Spleen (tissue), 11 donors: ENCODE results near the gene PRSS38. TPM values are rescaled to one million over a fixed set of nuclear protein-coding genes. Genes with fewer than 3 reads are reported as not detected.

Experiments used
- DNase-seq: peaks from one replicate; pipeline ENCODE4 v3.0.0-alpha.2; 2020
- H3K27ac ChIP-seq, 8 donors: fragments of 200-600 bp; sonication (generic) in 7 of 8; 1 replicate in 4 of 8; 2 replicates in 4 of 8; pipeline versions ENCODE4 v1.5.0 to v1.8.0; 2016 to 2021; ENCODE audit warnings: inconsistent platforms in 4 of 8, mild to moderate bottlenecking in 4 of 8, moderate library complexity in 1 of 8
- H3K27me3 ChIP-seq, 7 donors: fragments of 200-600 bp; sonication (generic) in 6 of 7; replicated peaks in 1 of 7; 1 replicate in 4 of 7; 2 replicates in 3 of 7; pipeline versions ENCODE4 v1.5.0 to v1.8.0; 2016 to 2021; ENCODE audit warnings: inconsistent platforms in 3 of 7, mild to moderate bottlenecking in 1 of 7
- H3K36me3 ChIP-seq, 6 donors: fragments of 200-600 bp; sonication (generic) in 5 of 6; 1 replicate in 4 of 6; 2 replicates in 2 of 6; pipeline versions ENCODE4 v1.5.0 to v1.8.0; 2016 to 2021; ENCODE audit warnings: inconsistent platforms in 2 of 6
- H3K4me1 ChIP-seq, 6 donors: fragments of 200-600 bp; sonication (generic) in 5 of 6; 1 replicate in 3 of 6; 2 replicates in 3 of 6; pipeline versions ENCODE4 v1.5.0 to v1.8.0; 2016 to 2021; ENCODE audit warnings: inconsistent platforms in 3 of 6
- H3K4me3 ChIP-seq, 8 donors: fragments of 200-600 bp; sonication (generic) in 7 of 8; 1 replicate in 4 of 8; 2 replicates in 4 of 8; pipeline versions ENCODE4 v1.5.0 to v1.8.0; 2016 to 2021; ENCODE audit warnings: inconsistent platforms in 4 of 8, mild to moderate bottlenecking in 4 of 8, moderate library complexity in 2 of 8
- H3K9me3 ChIP-seq, 8 donors: fragments of 200-600 bp; sonication (generic) in 7 of 8; 1 replicate in 4 of 8; 2 replicates in 4 of 8; pipeline versions ENCODE4 v1.5.0 to v1.8.0; 2016 to 2021; ENCODE audit warnings: inconsistent platforms in 4 of 8
- CTCF ChIP-seq, 11 experiments: fragments of 200-600 bp in 7 of 11; fragments of 450-650 bp in 4 of 11; sonication (generic) in 4 of 11; IDR thresholded peaks in 8 of 11; conservative IDR thresholded peaks in 3 of 11; 1 replicate in 7 of 11; 2 replicates in 4 of 11; pipeline versions ENCODE4 v1.4.0 to v1.8.0; 2016 to 2021; ENCODE audit warnings: antibody characterized with exemption in 11 of 11, inconsistent platforms in 4 of 11, mild to moderate bottlenecking in 1 of 11
- POLR2A ChIP-seq, 3 donors: fragments of 450-650 bp; IDR thresholded peaks; one replicate each; pipeline ENCODE4 v1.5.1; 2017; ENCODE audit warnings: antibody characterized with exemption in 3 of 3, mild to moderate bottlenecking in 1 of 3
- POLR2AphosphoS5 ChIP-seq, 3 donors: sonication (generic); formaldehyde crosslinking; IDR thresholded peaks; one replicate each; pipeline ENCODE4 v1.5.1; 2017; ENCODE audit warnings: antibody characterized with exemption in 3 of 3
- WGBS, 5 donors: extraction: QIAGEN DNeasy Blood & Tissue Kit in 3 of 5; methylation state at CpG; one replicate each; pipeline versions ENCODE4 v1.1.5 to v1.1.7; 2013 to 2018; 5-methylcytosine and 5-hydroxymethylcytosine counted together
- intact Hi-C: fragments of 100-400 bp; cut with DNase I; formaldehyde crosslinking; loops from one replicate; pipeline ENCODE4 v1.15.0; 2023; ENCODE audit warnings: low total_unique reads
- polyA plus RNA-seq, 3 donors: library from polyadenylated mRNA; stranded (reverse); fragments of 200-250 nt; gene quantifications; one replicate each; pipeline ENCODE4 v1.2.1, GENCODE V29; 2013
- total RNA-seq, 7 donors: library from RNA; depleted of rRNA in 3 of 7; stranded (reverse); fragments of >200 nt in 3 of 7; fragmentation: NEBNext Ultra II Directional in 4 of 7; extraction: Animal tissue kit (Norgen Biotek cat#: 25700) in 4 of 7; gene quantifications; one replicate each; pipeline versions ENCODE4 v1.1.0 to v1.2.1, GENCODE V29; 2016 to 2021
- donor health status: healthy with polysubstance abuse.
- donor health status: DM: no; HTN: no; CAD: no; lungs with moderate emphysema.
- donor health status: DM: no; HTN: no; CAD: no.
- donor health status: Bipolar disorder and iron deficiency.
- donor health status: healthy.
- donor health status: DM: no; HTN: no; CAD: no.
- donor health status: DM: yes; HTN: yes; CAD: no.

The PRSS38 gene
- total and polyA plus RNA-seq, 10 donors, result not detected

- no peaks in the 10 kb centered on the region for H3K9me3 ChIP-seq
- TF ChIP-seq POLR2A (IDR thresholded peaks at IDR 0.05), result no peak
- TF ChIP-seq CTCF (IDR thresholded peaks at IDR 0.05 in 8 of 11, conservative IDR thresholded peaks at IDR 0.05 in 3 of 11), result no peak
- TF ChIP-seq POLR2AphosphoS5 (IDR thresholded peaks at IDR 0.05), result no peak
- no peak for DNase-seq
- intact Hi-C loops, result no loop called here
- H3K4me1 ChIP-seq, result peaks cover 8 to 35% (median 22%) of the 10 kb centered on the region in 6 donors
- H3K27ac ChIP-seq, result no peak overlapping the region
- WGBS, 5 donors, result 83 to 87% (median 85%) methylated on average over 6 of the region's 6 CpGs
- H3K27me3 ChIP-seq, result peaks cover 0 to 27% (median 0%) of the 10 kb centered on the region in 7 donors
- H3K4me3 ChIP-seq, result no peak overlapping the region
- H3K36me3 ChIP-seq, result no peaks in the 10 kb centered on the region
Measured at GRCh38 chr1:227791425-227792143, 23.9 kb upstream of the PRSS38 start.

GRCh38 chr1:227792216-227793078 is 23.0 kb upstream of the PRSS38 start:
- Histone ChIP-seq H3K27me3 (peaks cover 0 to 18% (median 0%) of the 10 kb centered on the region in 7 donors), H3K4me3 (no peak overlapping the region), H3K27ac (no peak overlapping the region), H3K9me3 (no peaks in the 10 kb centered on the region), H3K36me3 (no peaks in the 10 kb centered on the region), H3K4me1 (peaks cover 0 to 26% (median 13%) of the 10 kb centered on the region in 6 donors)
- 82 to 94% (median 87%) methylated on average over 15 to 19 of the region's 19 CpGs for WGBS, 5 donors
- intact Hi-C loops, result no loop called here
- no peak for TF ChIP-seq CTCF (IDR thresholded peaks at IDR 0.05 in 8 of 11, conservative IDR thresholded peaks at IDR 0.05 in 3 of 11)
- TF ChIP-seq POLR2A (IDR thresholded peaks at IDR 0.05), result no peak
- no peak for TF ChIP-seq POLR2AphosphoS5 (IDR thresholded peaks at IDR 0.05)
- no peak for DNase-seq

GRCh38 chr1:227793079-227793947 is 22.2 kb upstream of the PRSS38 start:
- Histone ChIP-seq H3K9me3 (no peaks in the 10 kb centered on the region), H3K4me3 (no peak overlapping the region), H3K27me3 (peaks cover 0 to 14% (median 0%) of the 10 kb centered on the region in 7 donors), H3K27ac (no peak overlapping the region), H3K4me1 (peaks cover 0 to 20% (median 9%) of the 10 kb centered on the region in 6 donors), H3K36me3 (no peaks in the 10 kb centered on the region)
- intact Hi-C loops, result no loop called here
- no peak for TF ChIP-seq CTCF (IDR thresholded peaks at IDR 0.05 in 8 of 11, conservative IDR thresholded peaks at IDR 0.05 in 3 of 11)
- no peak for TF ChIP-seq POLR2AphosphoS5 (IDR thresholded peaks at IDR 0.05)
- DNase-seq, result no peak
- WGBS, 5 donors, result 74 to 93% (median 87%) methylated on average over 4 to 10 of the region's 10 CpGs
